Neural progenitor cell (in vitro differentiated cells): ENCODE results near the gene AMT. TPM values are rescaled to one million over a fixed set of nuclear protein-coding genes. Genes with fewer than 3 reads are reported as not detected.

Experiments
- DNase-seq: peaks from one replicate; pipeline ENCODE4 v3.0.0-alpha.2; 2016; ENCODE audit warnings: low spot score
- H2AFZ ChIP-seq: fragments of 200-600 bp; sonication (generic); replicated peaks from 2 replicates; pipeline ENCODE4 v1.6.1; 2016; ENCODE audit warnings: antibody characterized with exemption
- H3F3A ChIP-seq: fragments of 200-600 bp; sonication (generic); 2 replicates; pipeline ENCODE4 v1.6.1; 2016; ENCODE audit warnings: antibody characterized with exemption, low read depth
- H3K27ac ChIP-seq: fragments of 200-600 bp; sonication (generic); 2 replicates; pipeline ENCODE4 v1.5.1; 2016; ENCODE audit warnings: mild to moderate bottlenecking
- H3K27me3 ChIP-seq: fragments of 200-600 bp; sonication (generic); 2 replicates; pipeline ENCODE4 v1.6.1; 2016; ENCODE audit warnings: mild to moderate bottlenecking, moderate library complexity
- H3K36me3 ChIP-seq: fragments of 200-600 bp; sonication (generic); 2 replicates; pipeline ENCODE4 v1.5.1; 2016
- H3K4me1 ChIP-seq: fragments of 200-600 bp; sonication (generic); 2 replicates; pipeline ENCODE4 v1.6.1; 2016; ENCODE audit warnings: mixed run types
- H3K4me2 ChIP-seq: fragments of 200-600 bp; sonication (generic); 2 replicates; pipeline ENCODE4 v1.6.1; 2016
- H3K4me3 ChIP-seq: fragments of 200-600 bp; sonication (generic); 2 replicates; pipeline ENCODE4 v1.5.1; 2016
- H3K79me2 ChIP-seq: fragments of 200-600 bp; sonication (generic); 2 replicates; pipeline ENCODE4 v1.6.1; 2016; ENCODE audit warnings: low read depth
- H3K9ac ChIP-seq: fragments of 200-600 bp; sonication (generic); 2 replicates; pipeline ENCODE4 v1.6.1; 2016
- H3K9me3 ChIP-seq: fragments of 200-600 bp; sonication (generic); 2 replicates; pipeline ENCODE4 v1.5.1; 2016; ENCODE audit warnings: low read depth
- H4K20me1 ChIP-seq: fragments of 200-600 bp; sonication (generic); 2 replicates; pipeline ENCODE4 v1.6.1; 2016; ENCODE audit warnings: low read depth
- H3K27ac Mint-ChIP-seq: 3 replicates; pipeline ENCODE4 v1.8.0; 2021; ENCODE audit warnings: mixed read lengths
- H3K27me3 Mint-ChIP-seq: 2 replicates; pipeline ENCODE4 v1.8.0; 2022; ENCODE audit warnings: low read depth, mild to moderate bottlenecking, inconsistent platforms, moderate library complexity, mixed read lengths; ENCODE audit not compliant: insufficient read depth
- H3K36me3 Mint-ChIP-seq: 3 replicates; pipeline ENCODE4 v1.8.0; 2021; ENCODE audit warnings: mixed read lengths
- H3K4me1 Mint-ChIP-seq: 3 replicates; pipeline ENCODE4 v1.8.0; 2021; ENCODE audit warnings: mixed read lengths
- H3K4me3 Mint-ChIP-seq: 3 replicates; pipeline ENCODE4 v1.8.0; 2021; ENCODE audit warnings: mild to moderate bottlenecking, moderate library complexity, mixed read lengths
- H3K9me3 Mint-ChIP-seq: 3 replicates; pipeline ENCODE4 v1.8.0; 2020; ENCODE audit warnings: mixed read lengths
- EZH2 ChIP-seq: fragments of 200-600 bp; sonication (generic); IDR thresholded peaks from 2 replicates; pipeline ENCODE4 v1.6.1; 2017; ENCODE audit warnings: antibody characterized with exemption, mild to moderate bottlenecking, moderate library complexity
- EZH2phosphoT487 ChIP-seq: fragments of 200-600 bp; sonication (generic); IDR thresholded peaks from 2 replicates; pipeline ENCODE4 v1.6.1; 2017; ENCODE audit warnings: antibody characterized with exemption
- total RNA-seq: library from RNA; depleted of rRNA; stranded (reverse); fragments of >200 nt; gene quantifications from 2 replicates; pipeline ENCODE4 v1.2.3, GENCODE V29; 2015; ENCODE audit warnings: low replicate concordance
- TF ChIP-seq, protein P1 (sequence below): fragments of 200-600 bp; sonication (generic); IDR thresholded peaks from 2 replicates; pipeline ENCODE4 v1.5.1; 2017; ENCODE audit warnings: antibody characterized with exemption, mild to moderate bottlenecking

AMT gene
- total RNA-seq, 1 donor from 2014 or later = 35.4 TPM

DNA sequence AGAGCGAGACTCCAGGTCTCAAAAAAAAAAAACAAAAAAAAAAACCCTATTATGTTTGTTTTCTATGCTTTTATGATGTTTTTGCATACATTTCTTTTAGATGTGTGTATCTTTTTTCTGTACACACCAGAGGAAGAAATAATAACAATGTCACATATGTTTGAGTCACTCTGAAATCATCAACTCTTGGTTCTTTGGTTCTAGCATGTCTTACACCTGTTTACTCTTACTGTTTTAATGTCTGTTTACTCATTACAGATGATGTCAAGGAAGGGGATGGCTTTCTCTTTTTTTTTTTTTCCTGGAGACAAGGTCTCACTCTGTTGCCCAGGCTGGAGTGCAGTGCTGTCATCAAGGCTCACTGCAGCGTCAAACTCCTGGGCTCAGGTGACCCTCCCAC lies 34.6 kb downstream of the AMT start:
- no peak overlapping the region for H3K27ac Mint-ChIP-seq
- no peak overlapping the region for H3K4me3 Mint-ChIP-seq
- H3K36me3 Mint-ChIP-seq = peaks cover 19% of the 10 kb centered on the region
- H3K27me3 ChIP-seq = no peaks in the 10 kb centered on the region
- no peak for DNase-seq
- H2AFZ ChIP-seq = no peak overlapping the region
- no peaks in the 10 kb centered on the region for H3K4me1 ChIP-seq
- no peak overlapping the region for H3K4me3 ChIP-seq
- H3K27me3 Mint-ChIP-seq = peaks cover 3% of the 10 kb centered on the region
- H3K27ac ChIP-seq = no peak overlapping the region
- H3F3A ChIP-seq = peaks cover 4% of the 10 kb centered on the region
- H4K20me1 ChIP-seq = peaks cover 87% of the 10 kb centered on the region
- TF ChIP-seq EZH2 = no peak
- H3K4me1 Mint-ChIP-seq = no peaks in the 10 kb centered on the region
- H3K9me3 ChIP-seq = no peaks in the 10 kb centered on the region
- no peak overlapping the region for H3K4me2 ChIP-seq
- H3K9ac ChIP-seq = no peak overlapping the region
- H3K36me3 ChIP-seq = no peaks in the 10 kb centered on the region
- no peaks in the 10 kb centered on the region for H3K9me3 Mint-ChIP-seq
- H3K79me2 ChIP-seq = peaks cover 100% of the 10 kb centered on the region

DNA sequence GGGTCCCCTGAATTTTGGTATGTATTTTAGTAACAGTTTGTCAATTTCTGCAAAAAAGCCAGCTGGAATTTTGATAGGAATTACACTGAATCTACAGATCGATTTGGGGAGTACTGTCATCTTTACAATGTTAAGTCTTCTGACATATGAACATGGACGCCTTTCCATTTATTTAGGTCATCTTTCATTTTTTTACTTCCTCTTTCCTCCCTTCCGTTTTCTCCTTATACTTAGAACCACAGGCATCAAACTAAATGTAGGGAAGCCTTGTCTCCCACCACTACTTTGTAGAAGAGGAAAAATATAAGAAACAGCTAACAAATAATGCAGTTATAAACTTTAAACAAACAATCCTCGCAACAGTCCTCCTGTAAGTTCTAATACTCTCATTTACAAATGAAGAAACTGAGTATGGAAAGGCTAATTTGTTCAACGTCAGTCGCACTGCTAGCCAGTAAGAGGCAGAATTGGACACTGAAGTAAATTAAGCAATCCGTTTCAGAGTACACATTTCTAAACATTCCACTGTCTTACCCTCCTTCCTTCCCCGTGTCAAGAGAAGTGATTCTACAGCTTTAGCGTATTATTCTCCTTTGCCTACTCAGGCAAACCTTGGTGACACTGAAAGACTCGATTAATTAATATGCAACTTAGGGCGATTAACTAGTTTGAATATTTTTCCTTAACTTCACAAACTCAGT lies 36.1 kb downstream of the AMT start:
- Histone ChIP-seq H2AFZ (no peak overlapping the region), H3K9ac (no peak overlapping the region), H3K27ac (no peak overlapping the region), H3K4me1 (no peaks in the 10 kb centered on the region), H4K20me1 (peaks cover 84% of the 10 kb centered on the region), H3F3A (peaks cover 4% of the 10 kb centered on the region), H3K4me3 (no peak overlapping the region), H3K27me3 (no peaks in the 10 kb centered on the region), H3K79me2 (peaks cover 100% of the 10 kb centered on the region), H3K9me3 (no peaks in the 10 kb centered on the region), H3K4me2 (no peak overlapping the region), H3K36me3 (no peaks in the 10 kb centered on the region)
- Mint-ChIP-seq H3K4me1 (no peaks in the 10 kb centered on the region), H3K36me3 (peaks cover 19% of the 10 kb centered on the region), H3K27ac (no peak overlapping the region), H3K27me3 (peaks cover 3% of the 10 kb centered on the region), H3K4me3 (no peak overlapping the region), H3K9me3 (no peaks in the 10 kb centered on the region)
- TF ChIP-seq EZH2phosphoT487 (no peak), EZH2 (no peak)
- TF ChIP-seq, protein P1, sequence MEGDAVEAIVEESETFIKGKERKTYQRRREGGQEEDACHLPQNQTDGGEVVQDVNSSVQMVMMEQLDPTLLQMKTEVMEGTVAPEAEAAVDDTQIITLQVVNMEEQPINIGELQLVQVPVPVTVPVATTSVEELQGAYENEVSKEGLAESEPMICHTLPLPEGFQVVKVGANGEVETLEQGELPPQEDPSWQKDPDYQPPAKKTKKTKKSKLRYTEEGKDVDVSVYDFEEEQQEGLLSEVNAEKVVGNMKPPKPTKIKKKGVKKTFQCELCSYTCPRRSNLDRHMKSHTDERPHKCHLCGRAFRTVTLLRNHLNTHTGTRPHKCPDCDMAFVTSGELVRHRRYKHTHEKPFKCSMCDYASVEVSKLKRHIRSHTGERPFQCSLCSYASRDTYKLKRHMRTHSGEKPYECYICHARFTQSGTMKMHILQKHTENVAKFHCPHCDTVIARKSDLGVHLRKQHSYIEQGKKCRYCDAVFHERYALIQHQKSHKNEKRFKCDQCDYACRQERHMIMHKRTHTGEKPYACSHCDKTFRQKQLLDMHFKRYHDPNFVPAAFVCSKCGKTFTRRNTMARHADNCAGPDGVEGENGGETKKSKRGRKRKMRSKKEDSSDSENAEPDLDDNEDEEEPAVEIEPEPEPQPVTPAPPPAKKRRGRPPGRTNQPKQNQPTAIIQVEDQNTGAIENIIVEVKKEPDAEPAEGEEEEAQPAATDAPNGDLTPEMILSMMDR = no peak
- DNase-seq = no peak

DNA sequence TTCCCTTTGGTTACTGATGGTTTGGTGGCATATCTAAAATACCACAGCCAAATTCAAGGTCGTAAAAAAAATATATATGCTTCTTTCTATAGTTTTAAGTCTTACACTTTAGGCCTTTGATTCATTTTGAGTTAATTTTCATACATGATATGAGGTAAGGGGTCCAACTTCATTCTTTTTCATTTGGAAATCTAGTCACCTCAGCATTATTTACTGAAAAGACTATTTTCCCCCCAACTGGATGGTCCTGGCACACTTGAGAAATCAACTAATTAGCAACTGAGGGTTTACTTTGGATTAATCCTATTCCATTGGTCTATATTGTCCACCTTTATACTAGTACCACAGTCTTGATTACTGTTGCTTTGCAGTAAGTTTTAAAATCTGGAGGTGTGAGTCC lies 36.7 kb downstream of the AMT start:
- Histone ChIP-seq H3K4me3 (no peak overlapping the region), H3K9me3 (no peaks in the 10 kb centered on the region), H2AFZ (no peak overlapping the region), H3K27ac (no peak overlapping the region), H3K36me3 (no peaks in the 10 kb centered on the region), H3K27me3 (no peaks in the 10 kb centered on the region), H3K9ac (no peak overlapping the region), H3K79me2 (peaks cover 100% of the 10 kb centered on the region), H3K4me1 (no peaks in the 10 kb centered on the region), H3F3A (peaks cover 4% of the 10 kb centered on the region), H3K4me2 (no peak overlapping the region), H4K20me1 (peaks cover 84% of the 10 kb centered on the region)
- H3K27ac Mint-ChIP-seq = no peak overlapping the region
- H3K4me1 Mint-ChIP-seq = no peaks in the 10 kb centered on the region
- H3K36me3 Mint-ChIP-seq = peaks cover 19% of the 10 kb centered on the region
- TF ChIP-seq EZH2phosphoT487 (no peak), EZH2 (no peak)
- TF ChIP-seq, protein P1 = no peak
- H3K27me3 Mint-ChIP-seq = peaks cover 3% of the 10 kb centered on the region
- no peak overlapping the region for H3K4me3 Mint-ChIP-seq
- no peaks in the 10 kb centered on the region for H3K9me3 Mint-ChIP-seq
- no peak for DNase-seq

DNA sequence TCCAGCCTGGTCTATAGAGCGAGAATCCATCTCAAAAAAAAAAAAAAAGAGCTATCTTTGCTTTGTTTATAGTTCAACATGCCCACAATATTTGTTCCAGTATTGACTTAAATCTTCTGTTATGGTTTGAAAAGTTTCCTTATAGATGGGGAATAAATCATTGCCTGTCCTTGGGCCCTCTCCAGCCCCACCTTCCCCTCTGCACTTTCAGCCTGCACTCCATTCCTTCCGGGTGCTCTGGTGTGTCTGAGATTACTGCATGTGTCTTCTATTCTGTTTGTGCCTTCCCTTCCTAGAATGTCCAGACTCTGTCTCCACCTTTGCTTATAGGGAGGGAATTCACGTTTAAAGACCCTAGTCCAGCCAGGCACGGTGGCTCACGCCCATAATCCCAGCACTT lies 38.9 kb downstream of the AMT start:
- Histone ChIP-seq H3K9me3 (no peaks in the 10 kb centered on the region), H3K27ac (no peak overlapping the region), H3K9ac (no peak overlapping the region), H2AFZ (no peak overlapping the region), H3K4me3 (no peak overlapping the region), H3K4me2 (no peak overlapping the region), H3K79me2 (peaks cover 100% of the 10 kb centered on the region), H3K27me3 (no peaks in the 10 kb centered on the region), H4K20me1 (peaks cover 82% of the 10 kb centered on the region), H3K36me3 (no peaks in the 10 kb centered on the region), H3F3A (peaks cover 7% of the 10 kb centered on the region), H3K4me1 (no peaks in the 10 kb centered on the region)
- peaks cover 3% of the 10 kb centered on the region for H3K27me3 Mint-ChIP-seq
- TF ChIP-seq, protein P1 = no peak
- TF ChIP-seq EZH2phosphoT487 (no peak), EZH2 (no peak)
- H3K36me3 Mint-ChIP-seq = peaks cover 23% of the 10 kb centered on the region
- peaks cover 8% of the 10 kb centered on the region for H3K9me3 Mint-ChIP-seq
- peak overlapping the region; percentile 59 for H3K27ac Mint-ChIP-seq
- H3K4me1 Mint-ChIP-seq = peaks cover 5% of the 10 kb centered on the region
- H3K4me3 Mint-ChIP-seq = no peak overlapping the region
- DNase-seq = no peak
